Hematopoietic multipotent progenitor cell (in vitro differentiated cells): ENCODE data around the gene C2. TPM values are rescaled to one million over a fixed set of nuclear protein-coding genes. Genes with fewer than 3 reads are reported as not detected.
A peak's percentile ranks its signal among the peaks of the same experiment; 100 is the strongest.

Experiments used
- DNase-seq, 3 donors: peaks; one replicate each; pipeline ENCODE4 v3.0.0-alpha.2; 2011 to 2015; ENCODE audit warnings: low read depth in 2 of 3, low spot score in 2 of 3
- total RNA-seq: library from RNA; depleted of rRNA; stranded (reverse); fragments of >200 nt; gene quantifications from one replicate; pipeline ENCODE4 v1.2.3, GENCODE V29; 2012

C2 gene
- total RNA-seq, 1 donor: 0.54 TPM

- DNase-seq: no peak
These were observed 25.4 kb downstream of the C2 start for GRCh38 chr6:31952890-31953289.

- no peak for DNase-seq
These were observed 27.0 kb downstream of the C2 start for GRCh38 chr6:31954511-31954910.

- DNase-seq: no peak
These were observed 29.3 kb downstream of the C2 start for GRCh38 chr6:31956796-31957195.

- no peak for DNase-seq
These were observed 30.9 kb downstream of the C2 start for GRCh38 chr6:31958412-31958740.

- peak; percentile 94 to 98 (median 98) for DNase-seq
These were observed 31.5 kb downstream of the C2 start, which contains the start of the genes NELFE and SKIC2 for GRCh38 chr6:31958741-31959739. Gene NELFE, minus strand, starts transcription at chr6:31958971. Its CDS starts 525 bp downstream, at chr6:31958446. Gene SKIC2, plus strand, starts transcription at chr6:31959175. Its CDS starts 18 bp downstream, at chr6:31959193.

GRCh38 chr6:31961616-31962015, 34.1 kb downstream of the C2 start:
- DNase-seq: no peak

- DNase-seq: no peak
These were observed 36.4 kb downstream of the C2 start for GRCh38 chr6:31963921-31964320.

- no peak for DNase-seq
These were observed 38.2 kb downstream of the C2 start for GRCh38 chr6:31965700-31966099.

GRCh38 chr6:31966506-31966905, 39.0 kb downstream of the C2 start:
- DNase-seq: no peak

GRCh38 chr6:31966997-31967925, 39.7 kb downstream of the C2 start:
- DNase-seq: no peak

- no peak for DNase-seq
These were observed 40.4 kb downstream of the C2 start for GRCh38 chr6:31967926-31968320.

GRCh38 chr6:31968326-31968725, 40.8 kb downstream of the C2 start:
- no peak for DNase-seq

GRCh38 chr6:31968791-31969711, 41.5 kb downstream of the C2 start:
- DNase-seq: no peak

GRCh38 chr6:31969712-31970603, 42.4 kb downstream of the C2 start:
- DNase-seq: no peak

GRCh38 chr6:31970604-31971271, 43.2 kb downstream of the C2 start:
- DNase-seq: no peak

- DNase-seq: no peak
These were observed 43.9 kb downstream of the C2 start for GRCh38 chr6:31971279-31971992.

GRCh38 chr6:31971993-31972708, 44.6 kb downstream of the C2 start, which contains the start of gene DXO:
Gene DXO, minus strand, starts transcription at chr6:31972138. Its CDS starts 463 bp downstream, at chr6:31971675.
- DNase-seq: peak; percentile 98 to 99 (median 99)
